ENCODE data around the gene ANO8.

DNA sequence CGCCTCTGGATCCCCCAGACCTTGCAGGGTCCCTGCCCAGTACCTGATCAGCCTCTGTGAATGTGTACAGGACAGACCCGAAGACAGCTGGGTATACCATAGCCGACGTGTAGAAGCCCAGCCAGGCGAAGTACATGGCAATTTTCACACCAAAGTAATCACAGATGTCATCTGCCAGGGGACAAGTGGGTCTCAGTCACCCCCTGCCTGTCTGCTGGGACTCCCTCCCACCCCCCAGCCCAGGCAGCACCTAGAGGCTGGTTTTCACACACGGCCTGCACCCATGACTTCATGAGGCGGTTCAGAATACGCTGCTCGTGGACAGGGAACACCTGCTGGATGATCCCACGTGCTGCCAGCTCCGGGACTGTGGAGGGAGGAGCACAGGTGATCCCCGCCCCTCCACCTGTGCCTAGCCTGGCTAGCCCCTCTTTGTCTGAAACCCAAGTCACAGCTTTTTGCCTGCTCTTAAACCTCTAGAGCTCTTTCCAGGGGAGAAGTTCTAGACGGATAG lies 3.6 kb downstream of the ANO8 start:
- TF ChIP-seq GATA2 (IDR thresholded peaks at IDR 0.05; ENCODE audit: insufficient read depth, insufficient read length, low read depth, low read length) (no peak), POLR2AphosphoS5 (IDR thresholded peaks at IDR 0.05; ENCODE audit: insufficient read depth, low read depth, low read length) (no peak)

All from endothelial cell of umbilical vein (primary cell).